Urinary bladder (tissue), 4 donors: ENCODE data around the gene PLCB3. TPM values are rescaled to one million over a fixed set of nuclear protein-coding genes. Genes with fewer than 3 reads are reported as not detected.

Source experiments
- DNase-seq: peaks from one replicate; pipeline ENCODE4 v3.0.0-alpha.2; 2015; ENCODE audit errors: extremely low spot score
- H3K27ac ChIP-seq: one replicate; pipeline ENCODE4 v1.5.1; 2013; ENCODE audit warnings: low read depth, mild to moderate bottlenecking, moderate library complexity
- H3K36me3 ChIP-seq: one replicate; pipeline ENCODE4 v1.6.1; 2013; ENCODE audit warnings: mild to moderate bottlenecking, moderate library complexity; ENCODE audit not compliant: insufficient read depth
- H3K4me1 ChIP-seq: one replicate; pipeline ENCODE4 v1.6.1; 2013; ENCODE audit warnings: mild to moderate bottlenecking, moderate library complexity; ENCODE audit not compliant: insufficient read depth
- H3K4me3 ChIP-seq: one replicate; pipeline ENCODE4 v1.5.1; 2013; ENCODE audit warnings: low read depth, low read length
- WGBS: extraction: QIAGEN DNeasy Blood & Tissue Kit; methylation state at CpG from one replicate; pipeline ENCODE4 v1.1.7; 2013; 5-methylcytosine and 5-hydroxymethylcytosine counted together
- polyA plus RNA-seq: library from polyadenylated mRNA; stranded (reverse); fragments of 200-250 nt; gene quantifications from one replicate; pipeline ENCODE4 v1.2.3, GENCODE V29; 2013
- total RNA-seq: library from RNA; depleted of rRNA; stranded (reverse); fragments of >200 nt; gene quantifications from one replicate; pipeline ENCODE4 v1.2.3, GENCODE V29; 2014
- donor health status: healthy with polysubstance abuse.
- donor health status: healthy.

The PLCB3 gene
- total and polyA plus RNA-seq, 2 donors = 14.8 to 18.2 TPM

GRCh38 chr11:64225608-64226506 lies 25.5 kb upstream of the PLCB3 start, which contains the start of the genes NUDT22 and TRPT1:
TSS of gene NUDT22 (plus strand) at chr11:64226274. CDS start at chr11:64226653, 379 bp downstream.
TSS of gene TRPT1 (minus strand) at chr11:64226186. CDS start at chr11:64225860, 326 bp downstream.
- Histone ChIP-seq H3K27ac (peak within 1 kb of the TSS; percentile 73), H3K36me3 (no peaks in the 10 kb centered on the region), H3K4me1 (no peaks in the 10 kb centered on the region), H3K4me3 (peak within 1 kb of the TSS; percentile 62)
- peak; percentile 72 for DNase-seq
- under 1% methylated on average over 54 of the region's 54 CpGs for WGBS

- Histone ChIP-seq H3K36me3 (no peaks in the 10 kb centered on the region), H3K4me3 (peak overlapping the region; percentile 62), H3K27ac (peak overlapping the region; percentile 48), H3K4me1 (no peaks in the 10 kb centered on the region)
- no peak for DNase-seq
- WGBS = 12% methylated on average over 26 of the region's 26 CpGs
Observed at GRCh38 chr11:64226507-64227051, 24.8 kb upstream of the PLCB3 start.

GRCh38 chr11:64227405-64227956 lies 23.8 kb upstream of the PLCB3 start:
- H3K4me1 ChIP-seq = no peaks in the 10 kb centered on the region
- no peaks in the 10 kb centered on the region for H3K36me3 ChIP-seq
- no peak overlapping the region for H3K27ac ChIP-seq
- 63% methylated on average over 3 of the region's 3 CpGs for WGBS
- no peak for DNase-seq
- H3K4me3 ChIP-seq = peak overlapping the region; percentile 62

- Histone ChIP-seq H3K4me1 (no peaks in the 10 kb centered on the region), H3K4me3 (no peak overlapping the region), H3K36me3 (no peaks in the 10 kb centered on the region), H3K27ac (no peak overlapping the region)
- no peak for DNase-seq
- WGBS = 92% methylated on average over 12 of the region's 12 CpGs
Observed at GRCh38 chr11:64229090-64229743, 22.1 kb upstream of the PLCB3 start.

- no peak for DNase-seq
- WGBS = 29% methylated on average over 13 of the region's 13 CpGs
- Histone ChIP-seq H3K4me1 (no peaks in the 10 kb centered on the region), H3K27ac (peak overlapping the region; percentile 91), H3K4me3 (peak overlapping the region; percentile 63), H3K36me3 (no peaks in the 10 kb centered on the region)
Observed at GRCh38 chr11:64229744-64230170, 21.6 kb upstream of the PLCB3 start.

GRCh38 chr11:64230171-64230984 lies 21.0 kb upstream of the PLCB3 start, which contains the start of gene DNAJC4:
TSS of gene DNAJC4 (plus strand) at chr11:64230548. CDS start at chr11:64230855, 307 bp downstream.
- under 1% methylated on average over 62 of the region's 62 CpGs for WGBS
- DNase-seq = peak; percentile 91
- H3K4me3 ChIP-seq = peak within 1 kb of the TSS; percentile 63
- no peaks in the 10 kb centered on the region for H3K36me3 ChIP-seq
- no peaks in the 10 kb centered on the region for H3K4me1 ChIP-seq
- peak within 1 kb of the TSS; percentile 91 for H3K27ac ChIP-seq

- Histone ChIP-seq H3K4me3 (peak overlapping the region; percentile 63), H3K4me1 (no peaks in the 10 kb centered on the region), H3K27ac (peak overlapping the region; percentile 91), H3K36me3 (no peaks in the 10 kb centered on the region)
- WGBS = 11% methylated on average over 8 of the region's 8 CpGs
- DNase-seq = no peak
Observed at GRCh38 chr11:64230985-64231365, 20.4 kb upstream of the PLCB3 start.

- H3K36me3 ChIP-seq = no peaks in the 10 kb centered on the region
- H3K27ac ChIP-seq = no peak overlapping the region
- no peak for DNase-seq
- no peak overlapping the region for H3K4me3 ChIP-seq
- no peaks in the 10 kb centered on the region for H3K4me1 ChIP-seq
- WGBS = 90% methylated on average over 7 of the region's 7 CpGs
Observed at GRCh38 chr11:64231546-64231945, 19.8 kb upstream of the PLCB3 start.

- no peak overlapping the region for H3K27ac ChIP-seq
- no peak for DNase-seq
- 85% methylated on average over 15 of the region's 15 CpGs for whole genome bisulfite sequencing
- H3K36me3 ChIP-seq = no peaks in the 10 kb centered on the region
- H3K4me1 ChIP-seq = no peaks in the 10 kb centered on the region
- H3K4me3 ChIP-seq = no peak overlapping the region
Observed at GRCh38 chr11:64232182-64232966, 19.0 kb upstream of the PLCB3 start.

- no peaks in the 10 kb centered on the region for H3K4me1 ChIP-seq
- H3K4me3 ChIP-seq = no peak overlapping the region
- H3K27ac ChIP-seq = no peak overlapping the region
- WGBS = 89% methylated on average over 8 of the region's 8 CpGs
- H3K36me3 ChIP-seq = no peaks in the 10 kb centered on the region
- no peak for DNase-seq
Observed at GRCh38 chr11:64232967-64233315, 18.4 kb upstream of the PLCB3 start.

GRCh38 chr11:64233913-64234586 lies 17.3 kb upstream of the PLCB3 start, which contains the start of gene VEGFB:
TSS of gene VEGFB (plus strand) at chr11:64234584. CDS start at chr11:64234834, 250 bp downstream.
- no peaks in the 10 kb centered on the region for H3K4me1 ChIP-seq
- DNase-seq = no peak
- 2% methylated on average over 56 of the region's 62 CpGs for WGBS

More at GRCh38 chr11:64233913-64234586, 17.3 kb upstream of the PLCB3 start, which contains the start of gene VEGFB:
- no peaks in the 10 kb centered on the region for H3K36me3 ChIP-seq
- H3K27ac ChIP-seq = peak within 1 kb of the TSS; percentile 69
- H3K4me3 ChIP-seq = peak within 1 kb of the TSS; percentile 86
